Activated CD4-positive, alpha-beta T cell treated with anti-CD3 and anti-CD28 coated beads for 24 hours (primary cell): ENCODE measurements around the gene MEX3C.

Source experiments
- DNase-seq, 2 donors: peaks; one replicate each; pipeline ENCODE4 v3.0.0-alpha.2; 2020; ENCODE audit warnings: low read depth in 2 of 2

MEX3C gene

DNA sequence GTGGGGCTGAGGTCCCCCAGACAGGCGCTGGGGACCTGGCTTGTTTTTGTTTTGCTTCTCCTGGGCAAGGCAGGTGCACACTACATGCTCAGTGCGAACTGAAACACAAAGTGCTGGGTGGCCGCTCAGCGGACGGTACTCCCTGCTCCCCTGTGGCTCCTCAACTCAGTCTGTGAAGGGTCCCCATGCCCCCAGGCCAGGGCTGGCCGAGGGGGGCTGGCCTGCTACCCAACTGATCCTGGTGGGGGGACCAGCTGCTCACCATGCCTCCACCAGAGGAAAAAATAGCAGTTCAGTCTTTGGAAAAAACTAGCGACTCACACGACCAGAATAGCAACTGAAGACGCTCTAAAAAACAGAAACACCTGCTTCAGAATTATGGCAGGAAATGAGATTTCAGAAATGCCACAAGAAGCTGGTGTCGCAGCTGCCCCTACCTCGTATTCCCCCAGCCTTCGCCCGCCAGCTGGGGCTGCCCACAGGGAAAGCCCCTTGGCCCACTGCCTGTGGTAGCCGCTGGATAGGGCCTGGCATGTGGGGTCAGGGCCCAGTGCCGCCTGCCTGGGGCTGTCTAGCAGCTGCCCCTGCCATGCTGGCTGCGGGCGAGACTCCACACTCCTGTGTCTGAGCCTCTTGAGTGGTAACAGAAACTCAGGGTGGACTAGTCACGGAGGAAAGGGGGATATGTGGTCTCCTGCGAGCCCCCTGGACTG, 43.7 kb downstream of the MEX3C start:
- peak in 1 of 2 donors; percentile 28 for DNase-seq

DNA sequence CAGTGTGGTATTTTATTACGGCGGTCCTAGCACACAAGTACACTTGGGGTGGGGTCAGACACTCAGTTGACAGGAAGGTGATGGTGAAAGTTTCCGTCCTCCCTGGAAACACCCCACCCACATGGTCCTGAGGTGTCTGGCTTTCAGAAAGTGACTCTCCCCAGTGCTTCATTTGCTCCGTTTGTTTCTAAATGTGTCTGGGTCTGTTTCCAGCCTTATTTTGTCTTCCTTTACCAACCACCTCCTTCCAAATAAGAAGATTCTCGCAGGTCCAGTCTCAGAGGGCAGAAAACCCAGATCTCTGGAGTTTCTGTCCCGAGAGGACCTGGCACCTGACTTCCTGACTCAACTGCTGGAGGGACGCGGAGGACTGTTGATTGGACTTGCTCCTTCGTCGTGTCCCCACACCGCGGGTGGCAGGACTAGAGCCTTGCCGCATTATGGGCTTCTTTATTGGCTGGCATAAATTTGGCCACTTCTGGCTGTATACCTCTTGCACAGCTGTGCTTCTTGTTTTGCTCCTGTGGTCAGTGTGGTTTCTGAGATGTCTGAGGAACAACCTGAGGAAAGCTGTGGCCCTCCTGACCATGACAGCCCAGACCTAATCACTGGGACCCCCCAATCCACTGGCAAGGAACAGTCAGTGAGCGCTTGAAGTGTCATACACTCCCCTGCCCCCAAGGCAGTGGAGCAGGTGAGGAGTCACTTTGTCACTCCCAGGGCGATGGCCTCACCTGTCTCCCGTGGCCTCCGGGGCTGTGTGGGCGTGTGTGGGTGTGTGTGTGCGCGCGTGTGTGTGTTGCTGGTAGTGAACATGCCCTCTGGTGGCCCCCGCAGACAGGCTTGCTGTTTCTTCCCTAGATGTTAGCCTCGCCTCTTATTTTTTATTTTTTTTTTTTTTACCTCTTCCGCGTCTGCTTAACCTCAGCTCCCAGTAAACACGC, 45.6 kb downstream of the MEX3C start:
- DNase-seq = peak; percentile 46 to 52

- no peak for DNase-seq
Measured at GRCh38 chr18:51151185-51151567, 46.3 kb downstream of the MEX3C start.

- DNase-seq = no peak
Measured at GRCh38 chr18:51150113-51150700, 47.3 kb downstream of the MEX3C start.

GRCh38 chr18:51149670-51150069, 47.8 kb downstream of the MEX3C start:
- no peak for DNase-seq

GRCh38 chr18:51146909-51147308, 50.6 kb downstream of the MEX3C start:
- DNase-seq = no peak

GRCh38 chr18:51138936-51139335, 58.5 kb downstream of the MEX3C start:
- no peak for DNase-seq

DNA sequence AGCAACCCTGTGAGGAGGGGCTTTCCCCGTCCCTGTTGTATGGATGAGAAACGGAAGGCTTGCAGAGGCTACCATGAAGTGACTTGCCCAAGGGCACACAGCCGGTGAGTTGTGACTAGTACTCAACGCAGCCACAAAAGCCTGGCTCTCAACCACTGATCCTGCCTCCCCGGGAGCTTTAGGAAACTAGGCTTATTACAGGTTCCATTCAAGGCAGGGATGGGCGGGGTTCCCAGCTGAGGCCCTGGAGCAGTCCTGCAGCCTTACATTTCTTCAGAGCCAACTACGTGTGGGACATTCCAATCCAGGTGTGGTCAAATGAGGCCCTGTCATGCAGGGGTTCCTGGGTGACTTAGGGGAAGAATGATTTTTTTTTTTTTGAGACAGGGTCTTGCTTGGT, 59.6 kb downstream of the MEX3C start:
- no peak for DNase-seq

DNA sequence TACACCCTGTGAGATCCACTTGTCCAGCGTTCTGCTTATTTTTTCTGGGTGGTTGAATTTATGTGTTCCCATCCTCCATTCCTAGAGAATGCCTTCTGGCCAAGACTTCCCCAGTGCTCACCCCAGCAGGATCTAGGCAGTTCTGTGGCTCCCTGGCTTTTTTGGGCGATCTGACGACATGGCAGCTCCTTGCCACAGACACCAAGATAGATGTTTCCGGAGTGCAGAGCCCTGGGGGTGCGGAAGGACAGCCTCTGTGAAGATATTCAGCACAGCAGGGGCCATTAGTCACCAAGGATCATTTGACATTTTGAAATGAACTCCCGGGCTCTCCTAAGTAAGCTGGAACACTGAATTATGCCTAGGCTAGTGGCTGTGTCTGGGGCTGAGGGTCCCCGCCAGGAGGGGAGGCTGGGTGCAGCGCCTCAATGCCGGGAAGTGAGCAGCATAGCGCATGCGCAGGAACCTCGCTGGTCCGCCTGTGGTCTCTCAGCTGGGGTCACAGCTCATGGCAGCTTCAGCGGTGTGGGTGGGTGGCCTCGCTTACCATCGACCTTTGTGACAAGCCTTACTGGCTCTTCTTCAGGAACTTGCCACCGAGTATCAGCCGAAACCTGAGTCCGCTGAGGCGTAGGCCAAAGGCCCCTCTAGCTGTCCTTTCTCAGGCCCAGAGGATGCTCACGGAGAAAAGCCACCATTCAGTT, 60.3 kb downstream of the MEX3C start:
- no peak for DNase-seq

- no peak for DNase-seq
Measured at GRCh38 chr18:51135795-51136194, 61.7 kb downstream of the MEX3C start.

DNA sequence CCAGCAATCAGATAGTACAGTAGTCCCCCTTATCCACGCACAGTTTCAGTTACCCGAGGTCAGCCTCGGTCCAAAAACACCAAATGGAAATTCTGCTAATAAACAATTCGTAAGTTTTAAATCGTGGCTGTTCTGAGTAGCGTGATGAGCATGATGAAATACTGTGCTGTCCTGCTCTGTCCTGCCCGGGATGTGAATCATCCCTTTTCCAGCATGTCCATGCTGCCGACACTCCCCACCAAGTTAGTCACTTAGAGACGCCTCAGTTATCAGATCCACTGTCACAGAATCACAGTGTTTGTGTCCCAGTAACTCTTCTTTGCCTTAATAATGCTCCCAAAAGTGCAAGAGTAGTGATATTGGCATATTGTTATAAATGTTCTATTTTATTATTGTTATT, 62.1 kb downstream of the MEX3C start:
- DNase-seq = no peak

- no peak for DNase-seq
Measured at GRCh38 chr18:51134721-51135120, 62.8 kb downstream of the MEX3C start.

- no peak for DNase-seq
Measured at GRCh38 chr18:51133580-51134160, 63.8 kb downstream of the MEX3C start.

GRCh38 chr18:51132256-51132935, 65.1 kb downstream of the MEX3C start:
- DNase-seq = no peak

GRCh38 chr18:51128533-51128932, 68.9 kb downstream of the MEX3C start:
- no peak for DNase-seq

DNA sequence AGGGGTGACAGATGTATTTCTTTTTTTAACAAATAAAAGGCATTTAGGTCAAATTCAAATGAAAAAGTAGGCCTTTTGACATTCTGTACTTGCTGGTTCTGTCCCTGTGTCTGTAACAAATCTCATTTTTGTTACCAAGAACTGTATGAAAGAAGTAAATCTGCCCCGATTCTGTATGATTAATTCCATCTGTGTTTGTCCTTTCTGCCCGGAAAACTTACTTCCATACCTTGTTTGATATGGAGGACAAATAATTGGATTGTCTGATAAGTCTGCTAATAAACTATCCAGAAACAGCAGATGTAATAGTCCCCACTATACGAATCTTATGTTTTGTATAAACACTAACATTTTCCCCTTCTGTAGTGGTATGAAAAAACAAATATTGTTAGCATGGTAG, 69.8 kb downstream of the MEX3C start:
- DNase-seq = no peak

DNA sequence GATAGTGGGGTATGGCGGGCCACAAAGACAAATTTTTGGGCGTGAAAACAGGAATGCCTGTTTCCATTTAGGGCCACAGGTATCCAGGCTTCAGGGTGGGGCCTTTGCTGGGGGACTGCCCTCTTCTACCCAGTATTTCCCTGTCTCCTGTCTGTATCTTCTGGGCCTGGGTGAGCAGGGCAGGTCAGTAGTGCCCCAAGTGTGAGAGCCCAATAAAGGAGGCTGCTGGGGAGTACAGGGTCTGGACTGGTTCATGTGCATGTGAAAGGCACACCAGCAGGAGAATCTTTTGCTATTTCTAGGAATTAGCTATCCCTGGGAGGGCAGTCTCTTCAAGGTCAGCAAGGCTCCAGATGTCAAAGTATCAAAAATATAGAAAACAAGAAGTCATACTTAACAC, 71.5 kb downstream of the MEX3C start:
- DNase-seq = no peak
